Pancreas (tissue), 10 donors: ENCODE results near the gene KAZN. TPM values are rescaled to one million over a fixed set of nuclear protein-coding genes. Genes with fewer than 3 reads are reported as not detected.

Experiments used
- ATAC-seq, 4 donors: fragments of 200-7000 bp; cut with Tn5 transposase; one replicate each; pipeline versions ENCODE4 v1.8.0 to v1.9.1; 2020; ENCODE audit warnings: mild to moderate bottlenecking in 4 of 4, moderate library complexity in 4 of 4
- DNase-seq, 6 donors: peaks; one replicate each; pipeline ENCODE4 v3.0.0-alpha.2; 2020
- FAIRE-seq: peaks from 2 replicates; lab custom pipeline; 2012; peaks lifted over from hg19 to GRCh38; lab: Jason Lieb, UNC
- H3K27ac ChIP-seq, 4 donors: fragments of 200-600 bp; sonication (generic); 1 replicate in 3 of 4; 2 replicates in 1 of 4; pipeline versions ENCODE4 v1.5.0 to v1.8.0; 2020
- H3K27me3 ChIP-seq, 4 donors: fragments of 200-600 bp; one replicate each; pipeline ENCODE4 v1.8.0; 2021
- H3K36me3 ChIP-seq, 3 donors: fragments of 200-600 bp; sonication (generic) in 1 of 3; one replicate each; pipeline versions ENCODE4 v1.5.0 to v1.8.0; 2020 to 2021
- H3K4me1 ChIP-seq, 3 donors: fragments of 200-600 bp; one replicate each; pipeline ENCODE4 v1.8.0; 2021
- H3K4me3 ChIP-seq, 4 donors: fragments of 200-600 bp; sonication (generic) in 2 of 4; one replicate each; pipeline versions ENCODE4 v1.5.0 to v1.8.0; 2020 to 2021
- H3K9me3 ChIP-seq, 4 donors: fragments of 200-600 bp; one replicate each; pipeline ENCODE4 v1.8.0; 2021
- WGBS, 2 donors: extraction: QIAGEN DNeasy Blood & Tissue Kit; methylation state at CpG; one replicate each; pipeline ENCODE4 v1.1.7; 2013; 5-methylcytosine and 5-hydroxymethylcytosine counted together
- intact Hi-C, 3 donors: fragments of 100-400 bp; cut with DNase I; formaldehyde crosslinking; loops; one replicate each; pipeline versions ENCODE4 v1.11.1 to v1.14.2; 2022
- polyA plus RNA-seq, 2 donors: library from polyadenylated mRNA; stranded (reverse); fragments of 200-250 nt; gene quantifications; one replicate each; pipeline ENCODE4 v1.2.3, GENCODE V29; 2013
- total RNA-seq, 6 donors: library from RNA; stranded (reverse); fragmentation: NEBNext Ultra II Directional in 4 of 6; extraction: Animal tissue kit (Norgen Biotek cat#: 25700) in 4 of 6; gene quantifications; one replicate each; pipeline versions ENCODE4 v1.2.1 to v1.2.4, GENCODE V29; 2021 to 2023
- TF ChIP-seq, protein P1 (sequence below), 4 donors: fragments of 200-600 bp; sonication (generic) in 3 of 4; IDR thresholded peaks; one replicate each; pipeline versions ENCODE4 v1.5.0 to v1.8.0; 2021; ENCODE audit warnings: antibody characterized with exemption in 4 of 4
- donor health status: healthy with polysubstance abuse.
- donor health status: DM: no; HTN: no; CAD: no; lungs with moderate emphysema.
- donor health status: DM: no; HTN: no; CAD: no.
- donor health status: control.
- donor health status: control.
- donor health status: Bipolar disorder and iron deficiency.
- donor health status: DM: yes; HTN: yes; CAD: no.
- donor health status: DM: no; HTN: no; CAD: no.
- donor health status: DM: no; HTN: no; CAD: no.
- donor health status: DM: yes; HTN: yes; CAD: no.

Gene KAZN
- total and polyA plus RNA-seq, 8 donors = 2.4 to 6.0 (median 4.1) TPM

DNA sequence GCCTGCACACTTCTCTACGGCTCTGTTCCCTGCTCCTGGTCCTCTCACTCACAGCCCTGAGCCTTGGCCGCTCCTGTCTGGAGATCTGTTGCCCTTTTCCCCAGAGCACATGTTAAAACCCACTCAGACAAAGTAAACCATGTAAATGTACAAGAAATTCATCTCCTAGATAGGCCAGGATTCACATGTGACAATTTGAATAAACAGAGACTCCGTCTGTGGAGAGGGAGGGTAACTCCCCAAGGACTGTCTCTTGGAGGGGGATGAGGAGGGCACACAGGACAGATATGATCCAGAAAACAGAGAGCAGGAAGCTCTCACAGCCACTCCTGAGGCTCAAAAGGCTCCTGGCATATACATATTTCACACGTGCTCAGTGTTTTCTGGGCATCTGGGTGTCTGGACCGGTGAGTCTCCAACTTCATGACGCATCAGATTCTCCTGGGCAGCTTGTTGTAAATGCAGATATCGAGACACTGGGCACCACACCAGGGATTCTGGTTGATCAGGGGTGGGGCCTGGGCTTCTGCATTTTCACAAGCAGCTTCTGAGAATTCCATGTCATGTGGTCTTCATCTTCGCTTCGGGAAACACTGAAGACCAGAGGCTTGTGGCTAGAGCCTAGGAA is 6.4 kb upstream of the KAZN start:
- H3K27ac ChIP-seq = no peak overlapping the region
- FAIRE-seq (no peak), ATAC-seq (no peak), DNase-seq (no peak)
- TF ChIP-seq, protein P1, sequence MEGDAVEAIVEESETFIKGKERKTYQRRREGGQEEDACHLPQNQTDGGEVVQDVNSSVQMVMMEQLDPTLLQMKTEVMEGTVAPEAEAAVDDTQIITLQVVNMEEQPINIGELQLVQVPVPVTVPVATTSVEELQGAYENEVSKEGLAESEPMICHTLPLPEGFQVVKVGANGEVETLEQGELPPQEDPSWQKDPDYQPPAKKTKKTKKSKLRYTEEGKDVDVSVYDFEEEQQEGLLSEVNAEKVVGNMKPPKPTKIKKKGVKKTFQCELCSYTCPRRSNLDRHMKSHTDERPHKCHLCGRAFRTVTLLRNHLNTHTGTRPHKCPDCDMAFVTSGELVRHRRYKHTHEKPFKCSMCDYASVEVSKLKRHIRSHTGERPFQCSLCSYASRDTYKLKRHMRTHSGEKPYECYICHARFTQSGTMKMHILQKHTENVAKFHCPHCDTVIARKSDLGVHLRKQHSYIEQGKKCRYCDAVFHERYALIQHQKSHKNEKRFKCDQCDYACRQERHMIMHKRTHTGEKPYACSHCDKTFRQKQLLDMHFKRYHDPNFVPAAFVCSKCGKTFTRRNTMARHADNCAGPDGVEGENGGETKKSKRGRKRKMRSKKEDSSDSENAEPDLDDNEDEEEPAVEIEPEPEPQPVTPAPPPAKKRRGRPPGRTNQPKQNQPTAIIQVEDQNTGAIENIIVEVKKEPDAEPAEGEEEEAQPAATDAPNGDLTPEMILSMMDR (IDR thresholded peaks at IDR 0.05) = no peak
- H3K27me3 ChIP-seq = no peaks in the 10 kb centered on the region
- no peaks in the 10 kb centered on the region for H3K36me3 ChIP-seq
- intact Hi-C loops = no loop called here
- H3K4me1 ChIP-seq = no peaks in the 10 kb centered on the region
- H3K9me3 ChIP-seq = no peaks in the 10 kb centered on the region
- 63 to 68% methylated on average over 9 of the region's 9 CpGs for WGBS, 2 donors
- no peak overlapping the region for H3K4me3 ChIP-seq

DNA sequence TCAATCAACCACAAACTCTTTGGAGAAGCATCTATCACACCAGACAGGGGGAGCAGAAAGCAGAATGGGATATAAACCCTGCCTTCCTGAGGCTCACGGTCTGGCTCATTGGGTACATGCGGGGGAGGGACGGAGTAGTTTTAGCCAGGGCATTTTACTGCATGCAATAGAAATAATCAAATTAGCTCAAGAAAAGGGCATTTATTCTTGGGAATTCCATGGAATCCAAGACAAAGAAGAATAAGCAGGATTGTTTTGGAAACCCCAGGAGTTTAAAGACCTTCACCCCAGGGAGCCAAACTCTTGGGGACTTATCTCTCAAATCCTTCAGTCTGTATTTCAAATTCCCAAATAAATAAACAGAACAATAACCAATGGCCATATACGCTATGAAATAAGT is 5.2 kb upstream of the KAZN start:
- Histone ChIP-seq H3K4me1 (no peaks in the 10 kb centered on the region), H3K27ac (no peak overlapping the region), H3K9me3 (no peaks in the 10 kb centered on the region), H3K4me3 (no peak overlapping the region), H3K27me3 (peaks cover 0 to 1% (median 0%) of the 10 kb centered on the region in 4 donors), H3K36me3 (no peaks in the 10 kb centered on the region)
- TF ChIP-seq, protein P1 (IDR thresholded peaks at IDR 0.05) = no peak
- ATAC-seq (no peak), FAIRE-seq (no peak), DNase-seq (no peak)
- intact Hi-C loops = no loop called here
- WGBS, 2 donors = 66 to 73% methylated on average over 4 of the region's 4 CpGs

DNA sequence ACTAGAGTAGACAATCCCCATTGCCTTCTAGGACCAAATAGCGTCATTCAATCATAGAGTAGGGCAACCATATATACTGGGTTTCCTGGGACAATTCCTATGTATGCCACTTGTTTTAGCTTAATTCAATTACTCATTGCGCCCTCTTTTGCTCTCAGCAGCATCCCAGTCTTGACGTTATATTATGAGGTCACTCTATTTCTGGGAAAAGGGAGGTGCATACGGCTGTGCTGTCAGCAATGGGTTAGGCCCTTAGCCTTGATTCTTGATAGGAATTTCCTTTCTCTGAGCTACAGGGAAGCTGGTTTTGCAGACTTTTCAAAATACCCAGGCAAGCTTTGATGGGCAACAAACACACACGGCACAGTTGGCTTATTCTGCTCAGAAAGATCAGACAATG is 4.4 kb upstream of the KAZN start:
- peaks cover 0 to 8% (median 0%) of the 10 kb centered on the region in 4 donors for H3K27me3 ChIP-seq
- H3K36me3 ChIP-seq = no peaks in the 10 kb centered on the region
- ATAC-seq (no peak), FAIRE-seq (no peak), DNase-seq (no peak)
- no peak overlapping the region for H3K4me3 ChIP-seq
- TF ChIP-seq, protein P1 (IDR thresholded peaks at IDR 0.05) = no peak
- no peaks in the 10 kb centered on the region for H3K9me3 ChIP-seq
- no peak overlapping the region for H3K27ac ChIP-seq
- H3K4me1 ChIP-seq = no peaks in the 10 kb centered on the region
- 73 to 76% methylated on average over 5 of the region's 5 CpGs for WGBS, 2 donors
- intact Hi-C loops = no loop called here

DNA sequence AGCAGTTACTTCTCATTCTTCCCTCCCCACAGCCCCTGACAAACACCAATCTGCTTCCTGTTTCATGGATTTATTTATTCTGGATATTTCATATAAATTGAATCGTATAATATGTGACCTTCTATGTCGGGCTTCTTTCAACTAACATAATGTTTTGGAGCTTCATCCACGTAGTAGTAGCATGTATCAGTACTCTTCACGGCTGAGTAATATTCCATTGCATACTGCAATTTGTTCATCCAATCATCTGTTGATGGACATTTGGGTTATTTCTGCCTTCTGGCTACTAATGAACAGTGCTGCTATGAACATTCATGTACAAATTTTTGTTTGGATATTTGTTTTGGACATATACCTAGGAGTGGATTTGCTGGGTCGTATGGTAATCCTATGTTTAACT is 1.9 kb upstream of the KAZN start:
- WGBS, 2 donors = 71 to 72% methylated on average over 5 of the region's 5 CpGs
- FAIRE-seq (no peak), DNase-seq (no peak), ATAC-seq (no peak)
- Histone ChIP-seq H3K9me3 (no peaks in the 10 kb centered on the region), H3K36me3 (no peaks in the 10 kb centered on the region), H3K27me3 (peaks cover 0 to 9% (median 0%) of the 10 kb centered on the region in 4 donors), H3K27ac (no peak overlapping the region), H3K4me1 (no peaks in the 10 kb centered on the region), H3K4me3 (no peak overlapping the region)
- TF ChIP-seq, protein P1 (IDR thresholded peaks at IDR 0.05) = no peak
- intact Hi-C loops = no loop called here

DNA sequence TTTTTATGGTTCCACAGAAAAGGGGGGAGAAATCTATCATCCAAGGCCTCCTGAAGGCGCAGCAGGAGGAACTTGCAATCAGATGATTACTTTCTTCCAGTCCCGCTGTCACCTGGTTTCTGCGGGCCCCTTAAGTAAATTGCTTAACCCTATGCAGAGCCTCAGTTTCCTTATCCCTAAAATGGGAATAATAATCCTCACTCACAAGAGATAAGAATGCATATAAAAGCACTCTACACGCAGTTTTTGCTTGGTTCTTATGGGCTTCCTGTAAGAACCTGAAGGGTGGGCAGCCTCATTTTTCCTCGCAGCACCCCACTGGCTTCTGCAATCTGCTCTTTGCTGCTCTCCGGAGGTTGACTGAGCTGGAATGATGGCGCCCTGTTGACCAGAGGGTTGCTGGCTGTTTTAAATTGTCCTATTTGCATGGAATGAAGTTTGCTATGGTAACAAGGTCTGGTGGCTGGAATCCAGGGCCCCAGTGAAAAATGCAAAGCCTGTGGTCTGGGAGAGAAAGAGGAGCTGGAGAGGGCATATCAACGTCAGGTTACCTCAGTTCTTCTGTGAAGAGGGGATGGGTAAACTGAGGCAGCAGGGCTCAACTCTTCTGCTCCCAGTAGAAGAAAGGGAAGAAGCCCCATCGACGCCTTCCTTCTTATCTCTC is 1.0 kb upstream of the KAZN start:
- no peak for ATAC-seq
- H3K27me3 ChIP-seq = peaks cover 0 to 9% (median 0%) of the 10 kb centered on the region in 4 donors
- H3K36me3 ChIP-seq = no peaks in the 10 kb centered on the region
- H3K4me1 ChIP-seq = no peaks in the 10 kb centered on the region
- H3K9me3 ChIP-seq = no peaks in the 10 kb centered on the region
- no peak for FAIRE-seq
- peak overlapping the region in 1 of 4 donors; percentile 50 for H3K4me3 ChIP-seq
- no peak overlapping the region for H3K27ac ChIP-seq
- no peak for DNase-seq
- WGBS, 2 donors = 43 to 48% methylated on average over 10 of the region's 10 CpGs
- intact Hi-C loops = no loop called here
- TF ChIP-seq, protein P1 (IDR thresholded peaks at IDR 0.05) = no peak
